ENCODE results near the gene PLXNA4. TPM values are rescaled to one million over a fixed set of nuclear protein-coding genes. Genes with fewer than 3 reads are reported as not detected.
A peak's percentile ranks its signal among the peaks of the same experiment; 100 is the strongest.

Gene PLXNA4
- total and polyA plus RNA-seq, 5 donors, result 5.7 to 19.3 (median 16.0) TPM

- DNase-seq (no peak), ATAC-seq (no peak)
- 99% methylated on average over 3 of the region's 3 CpGs for WGBS
- intact Hi-C loops (cut with DNase I), result no loop called here
- Histone ChIP-seq H3K27ac (ENCODE audit: low read length) (no peak overlapping the region), H3K27me3 (ENCODE audit: control insufficient read depth, insufficient read depth) (no peaks in the 10 kb centered on the region), H3K4me1 (ENCODE audit: control insufficient read depth, insufficient read depth, low read length) (peaks cover 3% of the 10 kb centered on the region), H3K9me3 (ENCODE audit: control insufficient read depth, low read length) (no peaks in the 10 kb centered on the region), H3K4me3 (ENCODE audit: low read length) (no peak overlapping the region)
These were observed 122.4 kb downstream of the PLXNA4 start for GRCh38 chr7:132453826-132454225.

DNA sequence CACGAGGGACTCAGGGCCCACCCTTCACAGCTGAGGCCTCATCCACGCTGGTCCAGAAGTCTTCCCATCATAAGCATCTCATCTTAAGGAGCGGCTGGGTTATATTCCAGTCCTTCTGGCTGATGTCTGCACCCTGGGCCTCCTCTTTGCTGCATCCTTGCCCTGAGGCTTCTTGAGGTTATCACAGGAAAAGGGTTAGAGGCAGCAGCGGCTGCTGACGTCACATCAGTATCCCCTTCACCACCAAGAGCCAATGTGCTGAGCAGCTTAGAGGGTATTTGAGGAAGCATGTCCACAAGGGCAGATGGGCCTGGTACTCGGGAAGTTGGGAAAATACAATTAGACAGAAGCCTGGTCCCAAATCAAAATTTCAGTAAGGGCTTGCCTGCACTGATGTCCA lies 125.1 kb downstream of the PLXNA4 start:
- WGBS, result 90% methylated on average over 6 of the region's 6 CpGs
- Histone ChIP-seq H3K4me1 (ENCODE audit: control insufficient read depth, insufficient read depth, low read length) (peaks cover 3% of the 10 kb centered on the region), H3K27ac (ENCODE audit: low read length) (no peak overlapping the region), H3K9me3 (ENCODE audit: control insufficient read depth, low read length) (no peaks in the 10 kb centered on the region), H3K4me3 (ENCODE audit: low read length) (no peak overlapping the region), H3K27me3 (ENCODE audit: control insufficient read depth, insufficient read depth) (no peaks in the 10 kb centered on the region)
- intact Hi-C loops (cut with DNase I), result no loop called here
- ATAC-seq (no peak), DNase-seq (no peak)

- Histone ChIP-seq H3K27me3 (ENCODE audit: control insufficient read depth, insufficient read depth) (no peaks in the 10 kb centered on the region), H3K4me3 (ENCODE audit: low read length) (no peak overlapping the region), H3K9me3 (ENCODE audit: control insufficient read depth, low read length) (no peaks in the 10 kb centered on the region), H3K4me1 (ENCODE audit: control insufficient read depth, insufficient read depth, low read length) (peaks cover 5% of the 10 kb centered on the region), H3K27ac (ENCODE audit: low read length) (no peak overlapping the region)
- no peak for ATAC-seq
- 83% methylated on average over 1 of the region's 1 CpG for WGBS
- intact Hi-C loops (cut with DNase I), result no loop called here
- no peak for DNase-seq
These were observed 125.6 kb downstream of the PLXNA4 start for GRCh38 chr7:132450696-132451095.

GRCh38 chr7:132450188-132450587 lies 126.1 kb downstream of the PLXNA4 start:
- Histone ChIP-seq H3K9me3 (ENCODE audit: control insufficient read depth, low read length) (no peaks in the 10 kb centered on the region), H3K27ac (ENCODE audit: low read length) (no peak overlapping the region), H3K4me1 (ENCODE audit: control insufficient read depth, insufficient read depth, low read length) (peaks cover 6% of the 10 kb centered on the region), H3K4me3 (ENCODE audit: low read length) (no peak overlapping the region), H3K27me3 (ENCODE audit: control insufficient read depth, insufficient read depth) (no peaks in the 10 kb centered on the region)
- intact Hi-C loops (cut with DNase I), result no loop called here
- DNase-seq (no peak), ATAC-seq (no peak)
- 92% methylated on average over 4 of the region's 4 CpGs for WGBS

DNA sequence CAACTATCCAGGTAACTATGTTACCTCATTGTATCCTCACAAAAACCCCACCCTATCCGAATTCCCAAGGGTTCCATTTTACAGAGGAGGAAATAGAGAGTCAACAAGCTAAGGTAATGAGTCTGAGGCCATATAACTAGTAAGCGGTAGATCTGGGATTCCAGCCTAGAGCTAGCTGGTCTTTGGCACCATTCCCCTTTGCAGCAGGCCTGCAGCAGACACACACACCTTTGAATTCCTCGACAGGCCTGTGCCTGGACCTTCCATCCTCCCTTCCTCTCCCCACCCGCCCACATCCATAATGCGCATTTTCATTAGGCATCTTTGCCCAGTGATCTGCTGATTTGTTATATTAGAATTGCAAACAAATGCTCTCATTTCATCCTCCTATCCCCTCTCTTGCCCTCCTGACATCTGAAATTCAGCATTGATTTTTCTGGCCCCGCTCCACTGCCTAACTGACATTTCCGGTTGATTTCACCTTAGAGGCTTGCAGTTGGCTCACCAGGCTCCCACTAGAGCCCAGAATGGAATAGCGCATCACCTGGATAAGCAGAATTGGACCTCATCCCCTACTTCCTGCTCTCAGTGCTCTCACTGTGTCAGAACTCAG lies 129.5 kb downstream of the PLXNA4 start:
- Histone ChIP-seq H3K27ac (ENCODE audit: low read length) (no peak overlapping the region), H3K4me3 (ENCODE audit: low read length) (no peak overlapping the region), H3K9me3 (ENCODE audit: control insufficient read depth, low read length) (no peaks in the 10 kb centered on the region), H3K27me3 (ENCODE audit: control insufficient read depth, insufficient read depth) (no peaks in the 10 kb centered on the region), H3K4me1 (ENCODE audit: control insufficient read depth, insufficient read depth, low read length) (peaks cover 11% of the 10 kb centered on the region)
- WGBS, result 72% methylated on average over 8 of the region's 8 CpGs
- DNase-seq (no peak), ATAC-seq (no peak)
- intact Hi-C loops (cut with DNase I), result no loop called here

GRCh38 chr7:132446260-132446659 lies 130.0 kb downstream of the PLXNA4 start:
- intact Hi-C loops (cut with DNase I), result no loop called here
- H3K9me3 ChIP-seq (ENCODE audit: control insufficient read depth, low read length), result no peaks in the 10 kb centered on the region
- no peaks in the 10 kb centered on the region for H3K27me3 ChIP-seq (ENCODE audit: control insufficient read depth, insufficient read depth)
- ATAC-seq (no peak), DNase-seq (no peak)
- H3K4me3 ChIP-seq (ENCODE audit: low read length), result no peak overlapping the region
- 50% methylated on average over 3 of the region's 3 CpGs for WGBS
- no peak overlapping the region for H3K27ac ChIP-seq (ENCODE audit: low read length)
- H3K4me1 ChIP-seq (ENCODE audit: control insufficient read depth, insufficient read depth, low read length), result peaks cover 11% of the 10 kb centered on the region

- WGBS, result 94% methylated on average over 5 of the region's 5 CpGs
- ATAC-seq (no peak), DNase-seq (no peak)
- Histone ChIP-seq H3K4me1 (ENCODE audit: control insufficient read depth, insufficient read depth, low read length) (peaks cover 11% of the 10 kb centered on the region), H3K9me3 (ENCODE audit: control insufficient read depth, low read length) (no peaks in the 10 kb centered on the region), H3K4me3 (ENCODE audit: low read length) (no peak overlapping the region), H3K27ac (ENCODE audit: low read length) (no peak overlapping the region), H3K27me3 (ENCODE audit: control insufficient read depth, insufficient read depth) (no peaks in the 10 kb centered on the region)
- intact Hi-C loops (cut with DNase I), result no loop called here
These were observed 132.3 kb downstream of the PLXNA4 start for GRCh38 chr7:132443761-132444520.

- intact Hi-C loops (cut with DNase I), result no loop called here
- 59% methylated on average over 4 of the region's 4 CpGs for WGBS
- no peak for DNase-seq
- H3K4me1 ChIP-seq (ENCODE audit: control insufficient read depth, insufficient read depth, low read length), result peaks cover 13% of the 10 kb centered on the region
- H3K27me3 ChIP-seq (ENCODE audit: control insufficient read depth, insufficient read depth), result no peaks in the 10 kb centered on the region
- H3K4me3 ChIP-seq (ENCODE audit: low read length), result no peak overlapping the region
- ATAC-seq, result peak; percentile 6 to 44
- H3K9me3 ChIP-seq (ENCODE audit: control insufficient read depth, low read length), result no peaks in the 10 kb centered on the region
- peak overlapping the region; percentile 18 for H3K27ac ChIP-seq (ENCODE audit: low read length)
These were observed 134.3 kb downstream of the PLXNA4 start for GRCh38 chr7:132441935-132442334.

DNA sequence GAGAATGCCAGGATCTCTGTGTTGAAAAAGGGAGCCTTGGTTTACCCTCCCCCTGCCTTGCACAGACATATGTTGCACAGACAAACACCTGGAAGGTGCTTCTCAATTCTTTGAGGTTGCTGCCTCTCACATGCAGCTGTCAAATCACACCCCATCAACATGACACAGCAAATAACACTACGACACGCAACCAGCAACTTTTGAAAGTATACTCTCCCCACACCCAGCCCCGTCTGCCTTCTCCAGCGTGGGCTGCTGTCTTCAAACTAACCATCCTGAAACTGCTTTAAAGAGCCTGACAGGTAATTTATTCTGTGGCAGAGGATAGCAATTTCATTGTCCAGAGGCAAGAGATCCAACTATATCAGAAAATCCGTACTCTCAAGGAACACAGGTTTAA lies 136.1 kb downstream of the PLXNA4 start:
- ATAC-seq, result no peak
- no peak for DNase-seq
- 83% methylated on average over 5 of the region's 5 CpGs for WGBS
- Histone ChIP-seq H3K27ac (ENCODE audit: low read length) (no peak overlapping the region), H3K27me3 (ENCODE audit: control insufficient read depth, insufficient read depth) (no peaks in the 10 kb centered on the region), H3K4me3 (ENCODE audit: low read length) (no peak overlapping the region), H3K4me1 (ENCODE audit: control insufficient read depth, insufficient read depth, low read length) (peaks cover 20% of the 10 kb centered on the region), H3K9me3 (ENCODE audit: control insufficient read depth, low read length) (no peaks in the 10 kb centered on the region)
- intact Hi-C loops (cut with DNase I), result no loop called here

DNA sequence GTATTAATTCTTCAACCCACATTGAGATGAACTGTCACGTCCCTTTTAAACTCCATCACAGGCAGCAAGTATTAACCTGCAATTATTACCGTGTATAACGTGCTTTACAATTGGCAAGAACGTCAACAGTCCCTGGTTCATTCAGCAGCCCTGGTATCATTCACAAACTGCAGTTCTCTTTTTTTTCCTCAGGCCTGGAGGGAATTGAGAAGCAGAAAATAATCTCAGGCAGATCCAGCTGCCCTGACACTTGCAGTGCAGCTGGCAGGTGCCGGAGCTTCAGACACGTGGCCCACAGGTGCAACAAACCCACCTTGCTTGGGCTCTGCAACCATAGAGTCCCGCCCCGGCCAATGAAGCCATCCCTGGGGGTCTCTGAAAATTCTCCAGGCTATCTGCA lies 137.3 kb downstream of the PLXNA4 start:
- Histone ChIP-seq H3K4me3 (ENCODE audit: low read length) (no peak overlapping the region), H3K9me3 (ENCODE audit: control insufficient read depth, low read length) (no peaks in the 10 kb centered on the region), H3K4me1 (ENCODE audit: control insufficient read depth, insufficient read depth, low read length) (peaks cover 20% of the 10 kb centered on the region), H3K27me3 (ENCODE audit: control insufficient read depth, insufficient read depth) (no peaks in the 10 kb centered on the region), H3K27ac (ENCODE audit: low read length) (no peak overlapping the region)
- DNase-seq, result no peak
- intact Hi-C loops (cut with DNase I), result no loop called here
- ATAC-seq, result no peak
- WGBS, result 86% methylated on average over 8 of the region's 8 CpGs

- H3K27ac ChIP-seq (ENCODE audit: low read length), result no peak overlapping the region
- ATAC-seq (peak; percentile 61 to 70), DNase-seq (peak in 1 of 3 donors; percentile 63)
- WGBS, result 47% methylated on average over 5 of the region's 5 CpGs
- intact Hi-C loops (cut with DNase I), result no loop called here
- no peak overlapping the region for H3K4me3 ChIP-seq (ENCODE audit: low read length)
- H3K9me3 ChIP-seq (ENCODE audit: control insufficient read depth, low read length), result no peaks in the 10 kb centered on the region
- H3K27me3 ChIP-seq (ENCODE audit: control insufficient read depth, insufficient read depth), result no peaks in the 10 kb centered on the region
- peaks cover 16% of the 10 kb centered on the region for H3K4me1 ChIP-seq (ENCODE audit: control insufficient read depth, insufficient read depth, low read length)
These were observed 138.5 kb downstream of the PLXNA4 start for GRCh38 chr7:132437730-132438129.
